ENCODE measurements around the gene RNPEPL1.

RNPEPL1 gene

DNA sequence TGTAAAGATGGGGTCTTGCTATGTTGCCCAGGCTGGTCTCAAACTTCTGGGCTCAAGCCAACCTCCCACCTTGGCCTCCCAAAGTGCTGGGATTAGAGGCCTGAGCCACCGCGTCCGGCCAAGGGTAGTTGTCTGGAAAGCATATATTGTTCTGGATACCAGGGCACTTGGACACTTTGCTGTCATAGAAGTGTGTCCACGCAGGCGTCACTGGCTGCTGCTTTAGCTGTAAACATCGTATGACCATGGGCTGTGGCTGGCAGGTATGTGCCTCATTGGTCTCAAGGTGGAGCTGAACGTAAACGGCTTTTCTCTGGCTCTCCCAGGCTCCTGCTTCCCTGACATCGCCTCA, 53.8 kb downstream of the RNPEPL1 start:
- no peak for DNase-seq (ENCODE audit: low read depth)
- in situ Hi-C loops (cut with HindIII; ENCODE audit: low sequenced_read_pairs): no loop called here
- TF ChIP-seq, protein P1, sequence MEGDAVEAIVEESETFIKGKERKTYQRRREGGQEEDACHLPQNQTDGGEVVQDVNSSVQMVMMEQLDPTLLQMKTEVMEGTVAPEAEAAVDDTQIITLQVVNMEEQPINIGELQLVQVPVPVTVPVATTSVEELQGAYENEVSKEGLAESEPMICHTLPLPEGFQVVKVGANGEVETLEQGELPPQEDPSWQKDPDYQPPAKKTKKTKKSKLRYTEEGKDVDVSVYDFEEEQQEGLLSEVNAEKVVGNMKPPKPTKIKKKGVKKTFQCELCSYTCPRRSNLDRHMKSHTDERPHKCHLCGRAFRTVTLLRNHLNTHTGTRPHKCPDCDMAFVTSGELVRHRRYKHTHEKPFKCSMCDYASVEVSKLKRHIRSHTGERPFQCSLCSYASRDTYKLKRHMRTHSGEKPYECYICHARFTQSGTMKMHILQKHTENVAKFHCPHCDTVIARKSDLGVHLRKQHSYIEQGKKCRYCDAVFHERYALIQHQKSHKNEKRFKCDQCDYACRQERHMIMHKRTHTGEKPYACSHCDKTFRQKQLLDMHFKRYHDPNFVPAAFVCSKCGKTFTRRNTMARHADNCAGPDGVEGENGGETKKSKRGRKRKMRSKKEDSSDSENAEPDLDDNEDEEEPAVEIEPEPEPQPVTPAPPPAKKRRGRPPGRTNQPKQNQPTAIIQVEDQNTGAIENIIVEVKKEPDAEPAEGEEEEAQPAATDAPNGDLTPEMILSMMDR (IDR thresholded peaks at IDR 0.05; ENCODE audit: low read depth, low read length, missing control alignments): no peak
- no peak overlapping the region for H3K4me3 ChIP-seq (ENCODE audit: low read depth, low read length)

DNA sequence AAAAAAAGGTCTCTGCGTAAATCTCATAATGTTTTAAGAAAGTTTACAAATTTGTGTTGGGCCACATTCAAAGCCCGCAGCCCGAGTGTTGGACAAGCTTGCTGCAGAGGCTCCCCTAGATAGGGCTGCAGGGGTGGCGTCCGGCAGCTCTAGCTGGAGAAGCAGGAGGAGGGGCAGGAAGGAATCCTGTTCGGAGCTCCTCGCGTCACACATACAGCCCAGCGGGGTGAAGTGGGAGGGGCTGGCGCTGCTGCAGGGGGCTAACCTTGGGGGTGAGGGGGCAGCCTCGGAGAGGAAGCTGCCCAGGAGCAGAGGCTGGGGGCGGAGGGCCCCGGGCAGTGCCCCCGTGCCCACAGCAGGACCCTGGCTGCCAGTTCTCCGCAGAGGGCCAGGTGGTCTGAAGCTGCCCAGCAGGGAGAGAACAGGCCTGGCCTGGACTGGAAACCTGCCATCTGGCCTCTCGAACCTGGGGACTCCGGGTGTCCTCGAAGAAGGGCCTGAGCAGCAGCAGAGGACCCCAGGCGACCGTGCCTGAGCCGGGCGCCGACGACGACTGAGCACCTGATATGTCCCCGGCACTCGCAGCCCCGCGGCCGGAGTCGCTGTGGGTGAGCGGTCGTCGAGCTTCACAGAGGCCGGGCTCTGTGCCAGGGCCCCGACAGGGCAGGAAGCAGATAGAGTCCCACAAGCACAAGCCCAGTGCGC, 54.4 kb downstream of the RNPEPL1 start:
- in situ Hi-C loops (cut with HindIII; ENCODE audit: low sequenced_read_pairs): no loop called here
- no peak for DNase-seq (ENCODE audit: low read depth)
- TF ChIP-seq, protein P1 (IDR thresholded peaks at IDR 0.05; ENCODE audit: low read depth, low read length, missing control alignments): no peak
- H3K4me3 ChIP-seq (ENCODE audit: low read depth, low read length): no peak overlapping the region

DNA sequence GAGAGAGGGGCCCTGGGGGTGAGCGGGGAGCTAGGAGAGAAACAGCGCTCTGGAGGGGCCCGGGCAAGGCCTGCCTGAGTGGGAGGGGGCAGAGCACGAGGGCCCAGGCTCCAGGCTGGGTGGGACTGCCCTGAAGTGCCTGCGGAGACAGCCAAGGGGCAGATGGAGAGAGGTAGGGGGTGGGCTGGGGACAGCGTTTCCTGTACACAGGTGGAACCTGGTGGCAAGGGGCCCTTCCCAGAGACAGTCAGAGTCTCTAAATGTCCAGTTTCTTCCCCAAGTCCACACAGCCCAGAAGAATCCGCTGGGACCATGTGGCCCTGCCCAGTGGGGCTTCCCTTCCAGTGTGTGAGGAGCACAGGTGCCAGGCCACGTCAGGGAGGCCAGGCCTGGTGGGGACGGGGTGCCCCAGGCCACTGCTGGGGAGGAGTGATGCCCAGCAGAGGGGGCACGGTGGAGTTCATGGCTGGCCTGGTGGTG, 55.3 kb downstream of the RNPEPL1 start:
- in situ Hi-C loops (cut with HindIII; ENCODE audit: low sequenced_read_pairs): no loop called here
- H3K4me3 ChIP-seq (ENCODE audit: low read depth, low read length): no peak overlapping the region
- TF ChIP-seq, protein P1 (IDR thresholded peaks at IDR 0.05; ENCODE audit: low read depth, low read length, missing control alignments): no peak
- DNase-seq (ENCODE audit: low read depth): no peak

DNA sequence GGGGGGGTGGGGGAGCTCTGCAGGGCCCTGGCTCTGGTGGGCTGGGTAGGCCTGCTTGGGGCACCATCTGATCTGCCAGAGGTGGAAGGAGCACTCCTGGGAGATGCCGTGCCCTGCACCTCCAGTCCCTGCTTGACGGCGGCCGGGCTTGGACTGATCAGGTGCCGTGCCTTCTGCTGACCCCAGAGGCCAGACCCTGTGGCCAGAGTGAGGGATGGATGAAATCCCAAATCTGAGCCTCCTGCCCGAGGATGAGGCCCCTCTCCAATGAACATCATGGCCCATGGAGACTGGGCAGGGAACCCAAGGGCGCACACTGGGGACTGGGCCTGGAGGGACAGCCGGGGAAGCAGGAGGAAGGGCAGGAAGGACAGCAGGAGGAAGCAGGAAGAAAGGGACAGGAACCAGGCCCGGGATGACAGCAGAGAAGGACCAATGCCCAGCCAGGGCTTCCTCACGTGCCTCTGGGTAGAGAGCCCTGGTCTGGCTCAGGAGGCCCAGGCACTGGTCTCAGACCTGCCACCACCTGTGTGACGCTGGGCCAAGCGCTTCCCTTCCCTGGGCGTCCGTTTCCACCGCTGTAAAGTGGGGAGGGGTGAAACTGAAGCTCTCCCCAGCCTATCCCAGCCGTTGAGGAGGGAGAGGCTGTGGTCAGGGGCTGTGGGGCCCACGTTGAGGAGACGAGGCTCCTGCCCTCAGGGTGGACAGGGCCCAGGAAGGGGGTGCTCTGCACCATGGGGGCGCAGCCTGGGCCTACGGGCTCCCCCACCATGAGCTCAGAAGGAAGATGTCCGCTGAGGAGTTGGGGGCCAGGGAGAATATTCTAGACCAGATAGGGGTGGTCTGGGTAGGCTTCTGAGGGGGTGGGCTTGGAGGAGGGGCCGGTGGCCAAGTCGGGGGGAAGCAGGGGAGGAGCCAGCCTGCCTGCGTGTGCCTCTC, 56.0 kb downstream of the RNPEPL1 start:
- DNase-seq (ENCODE audit: low read depth): no peak
- in situ Hi-C loops (cut with HindIII; ENCODE audit: low sequenced_read_pairs): no loop called here
- H3K4me3 ChIP-seq (ENCODE audit: low read depth, low read length): no peak overlapping the region
- TF ChIP-seq, protein P1 (IDR thresholded peaks at IDR 0.05; ENCODE audit: low read depth, low read length, missing control alignments): no peak

DNA sequence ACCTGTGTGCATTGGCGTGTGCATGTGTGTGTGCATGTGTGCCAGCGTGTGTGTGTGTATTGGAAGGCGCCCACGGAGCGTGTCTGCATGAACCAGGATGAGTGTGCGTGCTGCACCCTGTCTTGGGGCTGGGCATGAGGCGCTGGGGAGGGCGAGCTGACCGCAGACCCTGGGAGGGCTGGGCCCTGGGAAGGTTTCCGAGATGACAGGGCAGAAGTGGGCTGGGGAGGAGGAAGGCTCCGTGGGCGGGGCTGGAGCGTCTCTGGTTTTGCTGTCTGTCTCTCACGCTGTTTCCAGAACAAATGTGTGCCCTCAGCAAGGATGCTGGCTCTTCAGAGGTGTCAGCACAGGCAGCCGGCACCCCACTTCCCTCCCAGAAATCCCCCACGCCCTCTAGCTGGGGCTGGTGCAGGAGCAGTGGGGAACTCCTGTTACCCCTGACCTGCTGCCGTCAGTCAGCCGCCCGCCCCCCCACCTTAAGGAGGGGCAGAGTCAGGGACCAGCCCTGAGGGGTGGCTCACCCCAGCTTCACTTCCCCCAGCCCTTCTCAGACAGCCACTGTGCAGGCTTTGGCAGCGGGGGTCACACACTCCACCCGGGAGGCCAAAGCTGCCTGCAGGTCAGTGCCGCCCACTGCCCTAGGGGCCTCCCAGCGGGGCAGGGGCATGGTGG, 56.8 kb downstream of the RNPEPL1 start, which contains the start of gene GPR35:
Gene GPR35, plus strand, starts transcription at position 531 of the 672 bp plus-strand sequence. CDS start 4,473 bp downstream, outside the sequence.
- TF ChIP-seq, protein P1 (IDR thresholded peaks at IDR 0.05; ENCODE audit: low read depth, low read length, missing control alignments): no peak
- DNase-seq (ENCODE audit: low read depth): no peak
- in situ Hi-C loops (cut with HindIII; ENCODE audit: low sequenced_read_pairs): no loop called here
- no peak within 1 kb of the TSS for H3K4me3 ChIP-seq (ENCODE audit: low read depth, low read length)
